Measurements from ENCODE around the gene PPP2R5C.

The PPP2R5C gene

GRCh38 chr14:101840649-101841369 lies 79.3 kb downstream of the PPP2R5C start:
- no peak for DNase-seq (ENCODE audit: low read depth in 3 of 3)

GRCh38 chr14:101843038-101843437 lies 81.5 kb downstream of the PPP2R5C start:
- DNase-seq (ENCODE audit: low read depth in 3 of 3): no peak

GRCh38 chr14:101843665-101844064 lies 82.2 kb downstream of the PPP2R5C start:
- DNase-seq (ENCODE audit: low read depth in 3 of 3): peak in 2 of 3 experiments; percentile 20 to 53

GRCh38 chr14:101844219-101844618 lies 82.7 kb downstream of the PPP2R5C start:
- no peak for DNase-seq (ENCODE audit: low read depth in 3 of 3)

GRCh38 chr14:101844751-101845150 lies 83.2 kb downstream of the PPP2R5C start:
- DNase-seq (ENCODE audit: low read depth in 3 of 3): no peak

GRCh38 chr14:101845496-101845895 lies 84.0 kb downstream of the PPP2R5C start:
- DNase-seq (ENCODE audit: low read depth in 3 of 3): no peak

GRCh38 chr14:101845896-101846295 lies 84.4 kb downstream of the PPP2R5C start:
- no peak for DNase-seq (ENCODE audit: low read depth in 3 of 3)

- no peak for DNase-seq (ENCODE audit: low read depth in 3 of 3)
These were observed 87.6 kb downstream of the PPP2R5C start for GRCh38 chr14:101849125-101849524.

- no peak for DNase-seq (ENCODE audit: low read depth in 3 of 3)
These were observed 88.1 kb downstream of the PPP2R5C start for GRCh38 chr14:101849640-101850039.

- no peak for DNase-seq (ENCODE audit: low read depth in 3 of 3)
These were observed 89.7 kb downstream of the PPP2R5C start for GRCh38 chr14:101851183-101851582.

- DNase-seq (ENCODE audit: low read depth in 3 of 3): no peak
These were observed 90.4 kb downstream of the PPP2R5C start for GRCh38 chr14:101851736-101852405.

- DNase-seq (ENCODE audit: low read depth in 3 of 3): no peak
These were observed 91.3 kb downstream of the PPP2R5C start for GRCh38 chr14:101852785-101853184.

GRCh38 chr14:101853455-101854018 lies 92.0 kb downstream of the PPP2R5C start:
- no peak for DNase-seq (ENCODE audit: low read depth in 3 of 3)

GRCh38 chr14:101854366-101854765 lies 92.9 kb downstream of the PPP2R5C start:
- DNase-seq (ENCODE audit: low read depth in 3 of 3): no peak

- no peak for DNase-seq (ENCODE audit: low read depth in 3 of 3)
These were observed 94.4 kb downstream of the PPP2R5C start for GRCh38 chr14:101855958-101856357.

- DNase-seq (ENCODE audit: low read depth in 3 of 3): no peak
These were observed 95.0 kb downstream of the PPP2R5C start for GRCh38 chr14:101856536-101856935.

- DNase-seq (ENCODE audit: low read depth in 3 of 3): no peak
These were observed 95.7 kb downstream of the PPP2R5C start for GRCh38 chr14:101857226-101857625.

GRCh38 chr14:101858791-101859537 lies 97.5 kb downstream of the PPP2R5C start:
- DNase-seq (ENCODE audit: low read depth in 3 of 3): no peak

GRCh38 chr14:101859538-101859902 lies 98.0 kb downstream of the PPP2R5C start:
- no peak for DNase-seq (ENCODE audit: low read depth in 3 of 3)

- DNase-seq (ENCODE audit: low read depth in 3 of 3): no peak
These were observed 98.4 kb downstream of the PPP2R5C start for GRCh38 chr14:101859958-101860357.

- no peak for DNase-seq (ENCODE audit: low read depth in 3 of 3)
These were observed 100.0 kb downstream of the PPP2R5C start for GRCh38 chr14:101861464-101861863.

GRCh38 chr14:101862177-101862576 lies 100.7 kb downstream of the PPP2R5C start:
- no peak for DNase-seq (ENCODE audit: low read depth in 3 of 3)

Measured in stimulated activated CD4-positive, alpha-beta T cell treated with anti-CD3 and anti-CD28 coated beads, TNF-alpha, amount 100 ng/mL, for 24 hours (primary cell).